GM12878 (cell line): ENCODE results near the gene ANKRD66. TPM values are rescaled to one million over a fixed set of nuclear protein-coding genes. Genes with fewer than 3 reads are reported as not detected.

Source experiments
- ATAC-seq: fragments of 200-7000 bp; cut with Tn5 transposase; 3 replicates; pipeline ENCODE4 v1.9.1; 2020; ENCODE audit warnings: mild to moderate bottlenecking, moderate library complexity
- BruUV-seq: library from RNA; stranded (reverse); fragments of 400-500 nt; replicated peaks from 2 replicates; lab custom pipeline; 2021; lab: Mats Ljungman, UMichigan
- CTCF ChIA-PET: fragments of 300-600 bp; sonication (Branson Sonifier 250); formaldehyde crosslinking; extraction: SDS; loops from one replicate; lab custom pipeline; 2021; ENCODE audit warnings: inconsistent platforms; lab: Yijun Ruan, JAX
- POLR2A ChIA-PET: fragments of 350-600 bp; formaldehyde crosslinking; extraction: SDS; loops from one replicate; lab custom pipeline; 2021; ENCODE audit warnings: inconsistent platforms; lab: Charles Lee
- RAD21 ChIA-PET: fragments of 300-600 bp; sonication (Branson Sonifier 250); formaldehyde crosslinking; loops from one replicate; lab custom pipeline; 2023; ENCODE audit warnings: antibody characterized with exemption; ENCODE audit not compliant: unreplicated experiment; lab: Charles Lee
- SMC1A ChIA-PET: fragments of 300-600 bp; sonication (Branson Sonifier 250); formaldehyde crosslinking; loops from one replicate; lab custom pipeline; 2023; ENCODE audit not compliant: unreplicated experiment, uncharacterized antibody; lab: Charles Lee
- DNase-seq: peaks from one replicate; pipeline ENCODE4 v3.0.0-alpha.2; 2011; ENCODE audit warnings: low read depth, low spot score
- FAIRE-seq: peaks from 3 replicates; lab custom pipeline; 2011; peaks lifted over from hg19 to GRCh38; lab: Jason Lieb, UNC
- H2AFZ ChIP-seq: 2 replicates; pipeline ENCODE4 v1.6.0; 2011; ENCODE audit warnings: low read depth, low read length, control low read depth; ENCODE audit not compliant: control insufficient read depth
- H3K27ac ChIP-seq: 2 replicates; pipeline ENCODE4 v1.5.1; 2011; ENCODE audit warnings: control low read depth; ENCODE audit not compliant: control insufficient read depth, insufficient read depth
- H3K27me3 ChIP-seq, 2 experiments: replicated peaks in 1 of 2; 2 replicates each; pipeline versions ENCODE4 v1.6.0 to v1.6.1; 2011; ENCODE audit warnings: low read length in 1 of 2; ENCODE audit not compliant: control insufficient read depth in 2 of 2, insufficient read depth in 2 of 2
- H3K36me3 ChIP-seq, 2 experiments: 2 replicates each; pipeline ENCODE4 v1.5.1; 2011; ENCODE audit warnings: low read length in 1 of 2; ENCODE audit not compliant: control insufficient read depth in 2 of 2, insufficient read depth in 2 of 2
- H3K4me1 ChIP-seq: 2 replicates; pipeline ENCODE4 v1.6.1; 2011; ENCODE audit warnings: mild to moderate bottlenecking, low read length, moderate library complexity, mixed read lengths; ENCODE audit not compliant: control insufficient read depth, insufficient read depth
- H3K4me2 ChIP-seq: 2 replicates; pipeline ENCODE4 v1.6.0; 2011; ENCODE audit warnings: control low read depth; ENCODE audit not compliant: control insufficient read depth, insufficient read depth
- H3K4me3 ChIP-seq: fragments of 200-600 bp; sonication (generic); 2 replicates; pipeline ENCODE4 v1.5.1; 2016
- H3K79me2 ChIP-seq: 2 replicates; pipeline ENCODE4 v1.6.0; 2011; ENCODE audit warnings: low read length; ENCODE audit not compliant: control insufficient read depth, insufficient read depth
- H3K9ac ChIP-seq: 2 replicates; pipeline ENCODE4 v1.8.0; 2011; ENCODE audit warnings: low read length, control low read depth, mixed read lengths; ENCODE audit not compliant: control insufficient read depth, insufficient read depth
- H3K9me3 ChIP-seq: replicated peaks from 3 replicates; pipeline ENCODE4 v1.5.1; 2011; ENCODE audit warnings: mild to moderate bottlenecking, low read length; ENCODE audit not compliant: control insufficient read depth, insufficient read depth
- H4K20me1 ChIP-seq: 2 replicates; pipeline ENCODE4 v1.6.0; 2011; ENCODE audit not compliant: control insufficient read depth, insufficient read depth
- ATF7 ChIP-seq: fragments of 450-650 bp; IDR thresholded peaks from 2 replicates; pipeline ENCODE4 v1.6.1; 2016; ENCODE audit warnings: low read depth, mild to moderate bottlenecking
- CEBPB ChIP-seq, 2 experiments: fragments of 150-350 bp in 1 of 2; IDR thresholded peaks; 2 replicates each; pipeline ENCODE4 v1.6.1; 2012 to 2014; ENCODE audit warnings: low read depth in 2 of 2, low read length in 2 of 2, borderline replicate concordance in 1 of 2, inconsistent platforms in 1 of 2
- EGR1 ChIP-seq, 2 experiments: IDR thresholded peaks; 1 replicate in 1 of 2; 2 replicates in 1 of 2; pipeline ENCODE4 v1.6.1; 2011 to 2012; ENCODE audit warnings: low read depth in 2 of 2, low read length in 2 of 2, borderline replicate concordance in 1 of 2, mild to moderate bottlenecking in 1 of 2, moderate library complexity in 1 of 2
- FOS ChIP-seq: IDR thresholded peaks from 3 replicates; pipeline ENCODE4 v1.6.1; 2011; ENCODE audit warnings: borderline replicate concordance; ENCODE audit not compliant: insufficient read length; ENCODE audit errors: extremely low read depth
- GATAD2B ChIP-seq: fragments of 450-650 bp; conservative IDR thresholded peaks from 2 replicates; pipeline ENCODE4 v1.6.1; 2017; ENCODE audit warnings: low read depth, mild to moderate bottlenecking, moderate library complexity
- JUND ChIP-seq: IDR thresholded peaks from 2 replicates; pipeline ENCODE4 v1.6.1; 2012; ENCODE audit warnings: low read depth, mild to moderate bottlenecking, low read length, improper control_type of control experiment, moderate library complexity
- MEF2A ChIP-seq: IDR thresholded peaks from 2 replicates; pipeline ENCODE4 v1.6.1; 2011; ENCODE audit warnings: low read depth, mild to moderate bottlenecking, low read length, moderate library complexity; ENCODE audit not compliant: insufficient read depth
- MYB ChIP-seq: fragments of 150-350 bp; IDR thresholded peaks from 2 replicates; pipeline ENCODE4 v1.6.1; 2014; ENCODE audit warnings: mild to moderate bottlenecking, low read depth, low read length, borderline replicate concordance
- NFYB ChIP-seq: IDR thresholded peaks from 2 replicates; pipeline ENCODE4 v1.6.1; 2011; ENCODE audit warnings: low read depth, mild to moderate bottlenecking, low read length, improper control_type of control experiment, moderate library complexity; ENCODE audit not compliant: insufficient read depth
- NR2F1 ChIP-seq: fragments of 450-650 bp; conservative IDR thresholded peaks from 2 replicates; pipeline ENCODE4 v1.6.1; 2017; ENCODE audit warnings: mild to moderate bottlenecking
- PAX5 ChIP-seq: IDR thresholded peaks from 2 replicates; pipeline ENCODE4 v1.6.1; 2011; ENCODE audit warnings: low read depth, low read length, borderline replicate concordance
- POLR2A ChIP-seq: IDR thresholded peaks from 2 replicates; pipeline ENCODE4 v1.6.1; 2011; ENCODE audit warnings: low read depth, mild to moderate bottlenecking, low read length
- POLR2AphosphoS5 ChIP-seq: IDR thresholded peaks from 2 replicates; pipeline ENCODE4 v1.6.1; 2011; ENCODE audit warnings: mild to moderate bottlenecking, low read length, inconsistent platforms
- RAD21 ChIP-seq: IDR thresholded peaks from 2 replicates; pipeline ENCODE4 v1.6.1; 2011; ENCODE audit warnings: mild to moderate bottlenecking, low read depth, low read length, moderate library complexity; ENCODE audit not compliant: insufficient read depth
- SIN3A ChIP-seq: IDR thresholded peaks from 2 replicates; pipeline ENCODE4 v1.6.1; 2012; ENCODE audit warnings: low read depth, low read length, improper control_type of control experiment
- SPI1 ChIP-seq: IDR thresholded peaks from 2 replicates; pipeline ENCODE4 v1.6.1; 2011; ENCODE audit warnings: low read depth, mild to moderate bottlenecking, low read length, moderate library complexity, borderline replicate concordance; ENCODE audit not compliant: insufficient read depth
- YY1 ChIP-seq: IDR thresholded peaks from 2 replicates; pipeline ENCODE4 v1.6.1; 2011; ENCODE audit warnings: low read depth, mild to moderate bottlenecking, low read length
- ZNF274 ChIP-seq: IDR thresholded peaks from one replicate; pipeline ENCODE4 v1.8.0; 2011; ENCODE audit not compliant: insufficient read length, insufficient read depth
- WGBS: methylation state at CpG from one replicate; pipeline ENCODE4 v1.1.6; 2016; ENCODE audit warnings: low lambda C conversion rate; ENCODE audit not compliant: insufficient replicate concordance, insufficient coverage; ENCODE audit errors: missing lambda C conversion rate; 5-methylcytosine and 5-hydroxymethylcytosine counted together
- in situ Hi-C: fragments of 300-500 bp; cut with MboI; formaldehyde crosslinking; loops from 9 replicates; pipeline ENCODE4 v1.14.3; 2018; ENCODE audit warnings: mixed read lengths
- intact Hi-C: fragments of 100-400 bp; cut with micrococcal nuclease; formaldehyde crosslinking; loops from one replicate; pipeline ENCODE4 v1.14.2; 2022; ENCODE audit not compliant: unreplicated experiment
- polyA plus RNA-seq, 11 experiments: library from polyadenylated mRNA; depleted of rRNA in 4 of 11; unstranded in 6 of 11; stranded (reverse) in 5 of 11; fragments of >200 nt; fragmentation: Nextera tagmentation in 4 of 11; fragmentation: Illumina TruSeq in 1 of 11; extraction: Ambion mirVana in 4 of 11; extraction: Trizol in 1 of 11; gene quantifications; 1 replicate in 1 of 11; 2 replicates in 10 of 11; pipeline versions ENCODE4 v1.2.1 to v1.2.3, GENCODE V29; 2011 to 2016; ENCODE audit warnings: inconsistent platforms in 2 of 11, missing spikeins in 2 of 11, low read depth in 1 of 11
- total RNA-seq, 4 experiments: library from RNA; depleted of rRNA in 3 of 4; stranded (reverse); fragments of >200 nt in 3 of 4; fragmentation: Illumina TruSeq in 1 of 4; extraction: Trizol in 1 of 4; gene quantifications; 2 replicates each; pipeline versions ENCODE4 v1.2.1 to v1.2.3, GENCODE V29; 2013 to 2021
- TF ChIP-seq, protein P1 (sequence below): fragments of 450-650 bp; IDR thresholded peaks from 2 replicates; pipeline ENCODE4 v1.6.1; 2016; ENCODE audit warnings: mild to moderate bottlenecking, moderate library complexity, borderline replicate concordance

The ANKRD66 gene
- total and polyA plus RNA-seq, 10 of the 15 experiments (the other 5 are each of a cell fraction or from before 2014, with no cell fraction given), result not detected

DNA sequence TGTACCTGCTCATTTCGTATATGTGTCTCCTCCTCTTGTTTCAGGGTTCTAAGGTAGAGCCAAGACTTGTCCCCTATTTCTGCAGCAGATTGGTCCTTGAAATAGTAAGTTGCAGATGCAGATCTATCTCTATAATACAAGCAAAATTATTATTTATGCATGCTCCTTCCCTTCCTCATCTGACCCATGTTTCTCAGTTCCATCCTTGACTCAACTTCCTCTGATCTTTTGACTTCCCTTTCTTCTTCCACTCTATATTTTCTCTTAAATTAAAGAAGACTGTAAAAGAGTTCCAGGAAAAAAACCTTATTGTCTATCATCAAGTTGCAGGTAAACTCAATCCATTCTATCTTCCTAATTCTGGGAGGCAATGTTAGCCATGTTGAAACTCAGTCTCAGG is 35.2 kb upstream of the ANKRD66 start:
- Histone ChIP-seq H3K79me2 (no peaks in the 10 kb centered on the region), H4K20me1 (no peaks in the 10 kb centered on the region), H3K4me3 (no peak overlapping the region), H3K27me3 (no peaks in the 10 kb centered on the region), H3K4me2 (no peak overlapping the region), H3K4me1 (no peaks in the 10 kb centered on the region), H2AFZ (no peak overlapping the region), H3K36me3 (no peaks in the 10 kb centered on the region), H3K27ac (no peak overlapping the region), H3K9ac (no peak overlapping the region), H3K9me3 (no peaks in the 10 kb centered on the region)
- in situ Hi-C loops (no loop called here), intact Hi-C loops (no loop called here)
- CTCF ChIA-PET, result no interaction called here
- DNase-seq, result no peak
- RAD21 ChIA-PET, result no interaction called here
- POLR2A ChIA-PET, result no interaction called here
- whole genome bisulfite sequencing, result 0% methylated on average over 1 of the region's 1 CpG
- TF ChIP-seq SIN3A (no peak), FOS (no peak), MYB (no peak), NFYB (no peak), JUND (no peak), RAD21 (no peak), POLR2A (no peak), PAX5 (no peak), NR2F1 (no peak), ATF7 (no peak), YY1 (no peak), EGR1 (IDR thresholded peaks at IDR 0.05; ENCODE audit: borderline replicate concordance in 1 of 2, low read depth in 2 of 2, low read length in 2 of 2) (no peak), GATAD2B (no peak), ZNF274 (no peak), POLR2AphosphoS5 (no peak), CEBPB (IDR thresholded peaks at IDR 0.05; ENCODE audit: borderline replicate concordance in 1 of 2, low read depth in 2 of 2, low read length in 2 of 2) (no peak), SPI1 (no peak), MEF2A (no peak)
- TF ChIP-seq, protein P1, sequence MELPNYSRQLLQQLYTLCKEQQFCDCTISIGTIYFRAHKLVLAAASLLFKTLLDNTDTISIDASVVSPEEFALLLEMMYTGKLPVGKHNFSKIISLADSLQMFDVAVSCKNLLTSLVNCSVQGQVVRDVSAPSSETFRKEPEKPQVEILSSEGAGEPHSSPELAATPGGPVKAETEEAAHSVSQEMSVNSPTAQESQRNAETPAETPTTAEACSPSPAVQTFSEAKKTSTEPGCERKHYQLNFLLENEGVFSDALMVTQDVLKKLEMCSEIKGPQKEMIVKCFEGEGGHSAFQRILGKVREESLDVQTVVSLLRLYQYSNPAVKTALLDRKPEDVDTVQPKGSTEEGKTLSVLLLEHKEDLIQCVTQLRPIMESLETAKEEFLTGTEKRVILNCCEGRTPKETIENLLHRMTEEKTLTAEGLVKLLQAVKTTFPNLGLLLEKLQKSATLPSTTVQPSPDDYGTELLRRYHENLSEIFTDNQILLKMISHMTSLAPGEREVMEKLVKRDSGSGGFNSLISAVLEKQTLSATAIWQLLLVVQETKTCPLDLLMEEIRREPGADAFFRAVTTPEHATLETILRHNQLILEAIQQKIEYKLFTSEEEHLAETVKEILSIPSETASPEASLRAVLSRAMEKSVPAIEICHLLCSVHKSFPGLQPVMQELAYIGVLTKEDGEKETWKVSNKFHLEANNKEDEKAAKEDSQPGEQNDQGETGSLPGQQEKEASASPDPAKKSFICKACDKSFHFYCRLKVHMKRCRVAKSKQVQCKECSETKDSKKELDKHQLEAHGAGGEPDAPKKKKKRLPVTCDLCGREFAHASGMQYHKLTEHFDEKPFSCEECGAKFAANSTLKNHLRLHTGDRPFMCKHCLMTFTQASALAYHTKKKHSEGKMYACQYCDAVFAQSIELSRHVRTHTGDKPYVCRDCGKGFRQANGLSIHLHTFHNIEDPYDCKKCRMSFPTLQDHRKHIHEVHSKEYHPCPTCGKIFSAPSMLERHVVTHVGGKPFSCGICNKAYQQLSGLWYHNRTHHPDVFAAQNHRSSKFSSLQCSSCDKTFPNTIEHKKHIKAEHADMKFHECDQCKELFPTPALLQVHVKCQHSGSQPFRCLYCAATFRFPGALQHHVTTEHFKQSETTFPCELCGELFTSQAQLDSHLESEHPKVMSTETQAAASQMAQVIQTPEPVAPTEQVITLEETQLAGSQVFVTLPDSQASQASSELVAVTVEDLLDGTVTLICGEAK, result no peak
- ATAC-seq, result no peak
- no TSS peak for BruUV-seq
- SMC1A ChIA-PET, result no interaction called here
- no peak for FAIRE-seq
